Neuronal stem cell (in vitro differentiated cells): ENCODE data around the gene MCEMP1.

Source experiments
- DNase-seq: peaks from one replicate; pipeline ENCODE4 v3.0.0-alpha.2; 2013; ENCODE audit warnings: low spot score
- H2AFZ ChIP-seq: one replicate; pipeline ENCODE4 v1.6.1; 2013; ENCODE audit warnings: mild to moderate bottlenecking, low read length, inconsistent platforms
- H2AK5ac ChIP-seq: 2 replicates; pipeline ENCODE4 v1.6.1; 2013; ENCODE audit warnings: low read depth, mild to moderate bottlenecking, inconsistent platforms, low read length, moderate library complexity, mixed read lengths
- H2BK120ac ChIP-seq: 2 replicates; pipeline ENCODE4 v1.6.1; 2013; ENCODE audit warnings: low read depth, mild to moderate bottlenecking, inconsistent platforms, low read length, moderate library complexity, mixed read lengths
- H2BK12ac ChIP-seq: one replicate; pipeline ENCODE4 v1.6.1; 2013; ENCODE audit warnings: low read length, inconsistent platforms
- H2BK15ac ChIP-seq: 2 replicates; pipeline ENCODE4 v1.6.1; 2013; ENCODE audit warnings: mild to moderate bottlenecking, low read length, inconsistent platforms, mixed read lengths
- H2BK5ac ChIP-seq: one replicate; pipeline ENCODE4 v1.6.1; 2013; ENCODE audit warnings: inconsistent platforms, mild to moderate bottlenecking, low read length, moderate library complexity
- H3K14ac ChIP-seq: one replicate; pipeline ENCODE4 v1.6.1; 2013; ENCODE audit warnings: low read length, inconsistent platforms
- H3K18ac ChIP-seq: 2 replicates; pipeline ENCODE4 v1.6.1; 2013; ENCODE audit warnings: low read length, inconsistent platforms
- H3K23ac ChIP-seq: 2 replicates; pipeline ENCODE4 v1.6.1; 2013; ENCODE audit warnings: low read depth, mild to moderate bottlenecking, mixed read lengths, low read length, inconsistent platforms; ENCODE audit not compliant: poor library complexity
- H3K27ac ChIP-seq: replicated peaks from 3 replicates; pipeline ENCODE4 v1.5.1; 2013; ENCODE audit warnings: low read length, inconsistent platforms
- H3K27me3 ChIP-seq, 3 experiments: 2 replicates each; pipeline ENCODE4 v1.6.1; 2013; ENCODE audit warnings: low read length in 3 of 3, mild to moderate bottlenecking in 2 of 3, inconsistent platforms in 1 of 3, low read depth in 1 of 3, mixed read lengths in 1 of 3, moderate library complexity in 1 of 3; ENCODE audit not compliant: control insufficient read depth in 3 of 3, insufficient read depth in 3 of 3
- H3K36me3 ChIP-seq, 2 donors: replicated peaks in 1 of 2; 2 replicates each; pipeline ENCODE4 v1.6.1; 2013; ENCODE audit warnings: low read length in 2 of 2; ENCODE audit not compliant: control insufficient read depth in 2 of 2, insufficient read depth in 2 of 2
- H3K4ac ChIP-seq: 2 replicates; pipeline ENCODE4 v1.6.1; 2013; ENCODE audit warnings: inconsistent platforms, mild to moderate bottlenecking, low read length, moderate library complexity
- H3K4me1 ChIP-seq, 2 donors: 1 replicate in 1 of 2; 2 replicates in 1 of 2; pipeline ENCODE4 v1.6.1; 2013; ENCODE audit warnings: low read length in 2 of 2, low read depth in 1 of 2; ENCODE audit not compliant: control insufficient read depth in 2 of 2, insufficient read depth in 1 of 2
- H3K4me2 ChIP-seq: one replicate; pipeline ENCODE4 v1.6.1; 2013; ENCODE audit warnings: mild to moderate bottlenecking, low read length, inconsistent platforms; ENCODE audit not compliant: insufficient read depth, poor library complexity, severe bottlenecking
- H3K4me3 ChIP-seq, 2 donors: 2 replicates each; pipeline ENCODE4 v1.5.1; 2013; ENCODE audit warnings: low read length in 2 of 2, mild to moderate bottlenecking in 2 of 2, inconsistent platforms in 1 of 2, moderate library complexity in 1 of 2
- H3K79me1 ChIP-seq: one replicate; pipeline ENCODE4 v1.6.1; 2013; ENCODE audit warnings: low read depth, mild to moderate bottlenecking, inconsistent platforms, low read length, moderate library complexity
- H3K9ac ChIP-seq: one replicate; pipeline ENCODE4 v1.6.1; 2013; ENCODE audit warnings: mild to moderate bottlenecking, low read depth, low read length, inconsistent platforms; ENCODE audit not compliant: poor library complexity
- H3K9me3 ChIP-seq, 2 donors: replicated peaks in 1 of 2; 2 replicates each; pipeline versions ENCODE3 to v1.6.1; 2013; ENCODE audit warnings: low read length in 2 of 2, mild to moderate bottlenecking in 2 of 2, inconsistent platforms in 1 of 2, low read depth in 1 of 2, mixed read lengths in 1 of 2, moderate library complexity in 1 of 2; ENCODE audit not compliant: control insufficient read depth in 2 of 2, insufficient read depth in 1 of 2
- H4K8ac ChIP-seq: one replicate; pipeline ENCODE4 v1.6.1; 2013; ENCODE audit warnings: low read depth, mild to moderate bottlenecking, inconsistent platforms, low read length, moderate library complexity
- H4K91ac ChIP-seq: one replicate; pipeline ENCODE4 v1.6.1; 2013; ENCODE audit warnings: low read length, low read depth, mild to moderate bottlenecking, inconsistent platforms; ENCODE audit not compliant: poor library complexity
- WGBS, 2 donors: extraction: QIAGEN DNeasy Blood & Tissue Kit; methylation state at CpG; one replicate each; pipeline ENCODE4 v1.1.7; 2013; ENCODE audit warnings: missing lambda C conversion rate in 2 of 2, mixed read lengths in 1 of 2; ENCODE audit not compliant: insufficient read length in 2 of 2, insufficient replicate concordance in 1 of 2; ENCODE audit errors: extremely low coverage in 2 of 2; 5-methylcytosine and 5-hydroxymethylcytosine counted together

MCEMP1 gene

GRCh38 chr19:7646426-7646700 is 30.5 kb upstream of the MCEMP1 start:
- H4K91ac ChIP-seq: no peak overlapping the region
- peak overlapping the region; percentile 74 for H2AK5ac ChIP-seq
- no peak overlapping the region for H2BK12ac ChIP-seq
- peaks cover 2% of the 10 kb centered on the region for H3K79me1 ChIP-seq
- H3K4ac ChIP-seq: no peak overlapping the region
- no peak overlapping the region for H2BK120ac ChIP-seq
- H3K36me3 ChIP-seq: no peaks in the 10 kb centered on the region
- no peak overlapping the region for H3K4me3 ChIP-seq
- DNase-seq: no peak
- no peak overlapping the region for H3K18ac ChIP-seq
- WGBS, 2 donors: no CpG with 5 or more reads among the region's 8 CpGs
- no peaks in the 10 kb centered on the region for H3K9me3 ChIP-seq
- H2BK15ac ChIP-seq: no peak overlapping the region
- H3K4me1 ChIP-seq: no peaks in the 10 kb centered on the region
- no peak overlapping the region for H3K14ac ChIP-seq
- H3K9ac ChIP-seq: no peak overlapping the region
- peaks cover 0 to 22% (median 4%) of the 10 kb centered on the region in 3 experiments for H3K27me3 ChIP-seq
- no peak overlapping the region for H2BK5ac ChIP-seq
- no peak overlapping the region for H3K23ac ChIP-seq
- H3K4me2 ChIP-seq: no peak overlapping the region
- no peak overlapping the region for H4K8ac ChIP-seq
- H2AFZ ChIP-seq: no peak overlapping the region
- no peak overlapping the region for H3K27ac ChIP-seq

- H3K36me3 ChIP-seq: no peaks in the 10 kb centered on the region
- H2AK5ac ChIP-seq: no peak overlapping the region
- no peaks in the 10 kb centered on the region for H3K9me3 ChIP-seq
- no peak overlapping the region for H2BK5ac ChIP-seq
- no peak overlapping the region for H3K14ac ChIP-seq
- H4K91ac ChIP-seq: no peak overlapping the region
- peaks cover 2% of the 10 kb centered on the region for H3K79me1 ChIP-seq
- no peak overlapping the region for H3K23ac ChIP-seq
- H3K4me3 ChIP-seq: no peak overlapping the region
- no peak overlapping the region for H3K9ac ChIP-seq
- no peak overlapping the region for H3K4me2 ChIP-seq
- H3K4me1 ChIP-seq: peaks cover 0 to under 1% of the 10 kb centered on the region in 2 donors
- H2AFZ ChIP-seq: no peak overlapping the region
- H3K27ac ChIP-seq: no peak overlapping the region
- H3K18ac ChIP-seq: no peak overlapping the region
- H2BK15ac ChIP-seq: no peak overlapping the region
- DNase-seq: no peak
- no peak overlapping the region for H3K4ac ChIP-seq
- H2BK12ac ChIP-seq: no peak overlapping the region
- H4K8ac ChIP-seq: no peak overlapping the region
- no peak overlapping the region for H2BK120ac ChIP-seq
- WGBS, 2 donors: no CpG with 5 or more reads among the region's 26 CpGs
- H3K27me3 ChIP-seq: peaks cover 0 to 22% (median 5%) of the 10 kb centered on the region in 3 experiments
Measured at GRCh38 chr19:7647156-7647555, 29.7 kb upstream of the MCEMP1 start.

DNA sequence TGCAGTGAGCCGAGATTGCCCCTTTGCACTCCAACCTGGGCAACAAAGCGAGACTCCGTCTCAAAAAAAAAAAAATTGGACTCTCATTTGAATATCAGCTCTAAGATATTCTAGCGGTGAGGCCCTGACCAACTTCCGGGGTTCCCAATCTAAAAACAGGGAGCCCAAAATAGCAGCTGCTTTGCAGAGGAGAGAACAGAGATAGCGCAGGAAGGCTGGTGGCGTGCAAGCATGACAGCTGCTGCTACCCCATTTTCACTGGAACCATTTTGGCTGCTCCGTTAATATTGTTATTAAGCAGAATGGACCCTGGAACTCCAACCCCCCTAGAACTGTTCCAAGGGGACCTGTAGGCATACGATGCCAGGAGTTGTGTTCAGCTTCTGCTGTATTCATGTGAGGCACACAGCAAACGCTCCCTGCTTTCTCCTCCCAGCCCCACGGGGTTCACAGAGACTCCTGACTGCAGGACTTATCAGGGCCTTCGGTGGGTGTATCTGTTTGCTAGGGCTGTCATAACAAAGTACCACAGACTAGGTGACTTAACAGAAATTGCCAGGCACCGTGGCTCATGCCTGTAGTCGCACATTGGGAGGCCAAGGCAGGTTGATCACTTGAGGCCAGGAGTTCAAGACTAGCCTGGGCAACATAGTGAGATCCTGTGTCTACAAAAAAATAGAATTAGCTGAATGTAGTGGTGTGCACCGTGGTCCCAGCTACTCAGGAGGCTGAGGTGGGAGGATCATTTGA is 28.4 kb upstream of the MCEMP1 start:
- WGBS, 2 donors: no CpG with 5 or more reads among the region's 15 CpGs

GRCh38 chr19:7650148-7650547 is 26.7 kb upstream of the MCEMP1 start:
- Histone ChIP-seq H3K18ac (no peak overlapping the region), H3K4me2 (no peak overlapping the region), H3K27me3 (peaks cover 0 to 26% (median 5%) of the 10 kb centered on the region in 3 experiments), H3K79me1 (peaks cover under 1% of the 10 kb centered on the region), H3K4me1 (peaks cover 2 to 3% of the 10 kb centered on the region in 2 donors), H3K4ac (no peak overlapping the region), H2BK12ac (no peak overlapping the region), H3K9me3 (no peaks in the 10 kb centered on the region), H2AFZ (no peak overlapping the region), H3K36me3 (no peaks in the 10 kb centered on the region), H3K4me3 (no peak overlapping the region), H3K27ac (no peak overlapping the region), H3K14ac (no peak overlapping the region), H3K23ac (no peak overlapping the region), H2AK5ac (peak overlapping the region; percentile 54), H4K8ac (no peak overlapping the region), H3K9ac (no peak overlapping the region), H2BK120ac (no peak overlapping the region), H2BK5ac (no peak overlapping the region), H4K91ac (no peak overlapping the region), H2BK15ac (no peak overlapping the region)
- no peak for DNase-seq
- no CpG with 5 or more reads among the region's 2 CpGs for WGBS, 2 donors

More for the DNA sequence above, 28.4 kb upstream of the MCEMP1 start:
- no peak overlapping the region for H3K27ac ChIP-seq
- no peak overlapping the region for H2BK5ac ChIP-seq
- no peak overlapping the region for H3K18ac ChIP-seq
- no peak overlapping the region for H3K23ac ChIP-seq
- H3K27me3 ChIP-seq: peaks cover 0 to 26% (median 5%) of the 10 kb centered on the region in 3 experiments
- no peak for DNase-seq
- H3K79me1 ChIP-seq: peaks cover 2% of the 10 kb centered on the region
- H2AK5ac ChIP-seq: no peak overlapping the region
- no peak overlapping the region for H3K4ac ChIP-seq
- H3K4me1 ChIP-seq: peaks cover 2 to 3% of the 10 kb centered on the region in 2 donors
- no peak overlapping the region for H3K4me2 ChIP-seq
- H3K36me3 ChIP-seq: no peaks in the 10 kb centered on the region
- no peak overlapping the region for H2BK15ac ChIP-seq
- no peaks in the 10 kb centered on the region for H3K9me3 ChIP-seq
- H2BK120ac ChIP-seq: no peak overlapping the region
- H3K14ac ChIP-seq: no peak overlapping the region
- H2AFZ ChIP-seq: no peak overlapping the region
- H3K9ac ChIP-seq: no peak overlapping the region
- H2BK12ac ChIP-seq: no peak overlapping the region
- H4K8ac ChIP-seq: no peak overlapping the region
- H3K4me3 ChIP-seq: no peak overlapping the region
- H4K91ac ChIP-seq: no peak overlapping the region
